ENCODE measurements around the gene POGZ.

GRCh38 chr1:151367658-151368392, 91.5 kb downstream of the POGZ start:
- TF ChIP-seq CTCF (IDR thresholded peaks at IDR 0.05) = no peak
- no peak for TF ChIP-seq POLR2AphosphoS5 (IDR thresholded peaks at IDR 0.05)
- TF ChIP-seq POLR2A (IDR thresholded peaks at IDR 0.05) = no peak

Measured in prostate gland (tissue), 2 donors.